OCI-LY3 (cell line): ENCODE measurements around the gene ATP4B.

Source experiments
- EZH2phosphoT487 ChIP-seq: fragments of 200-600 bp; shearing (Covaris generic); IDR thresholded peaks from 2 replicates; pipeline ENCODE4 v1.6.1; 2018; ENCODE audit warnings: antibody characterized with exemption, mixed run types, low read depth
- TF ChIP-seq, protein P1 (sequence below): fragments of 200-600, 300-600 bp; sonication (generic); IDR thresholded peaks from 2 replicates; pipeline ENCODE4 v1.5.1; 2014; ENCODE audit warnings: antibody characterized with exemption, low read length, low read depth

GRCh38 chr13:113605461-113605860, 52.5 kb downstream of the ATP4B start:
- TF ChIP-seq, protein P1, sequence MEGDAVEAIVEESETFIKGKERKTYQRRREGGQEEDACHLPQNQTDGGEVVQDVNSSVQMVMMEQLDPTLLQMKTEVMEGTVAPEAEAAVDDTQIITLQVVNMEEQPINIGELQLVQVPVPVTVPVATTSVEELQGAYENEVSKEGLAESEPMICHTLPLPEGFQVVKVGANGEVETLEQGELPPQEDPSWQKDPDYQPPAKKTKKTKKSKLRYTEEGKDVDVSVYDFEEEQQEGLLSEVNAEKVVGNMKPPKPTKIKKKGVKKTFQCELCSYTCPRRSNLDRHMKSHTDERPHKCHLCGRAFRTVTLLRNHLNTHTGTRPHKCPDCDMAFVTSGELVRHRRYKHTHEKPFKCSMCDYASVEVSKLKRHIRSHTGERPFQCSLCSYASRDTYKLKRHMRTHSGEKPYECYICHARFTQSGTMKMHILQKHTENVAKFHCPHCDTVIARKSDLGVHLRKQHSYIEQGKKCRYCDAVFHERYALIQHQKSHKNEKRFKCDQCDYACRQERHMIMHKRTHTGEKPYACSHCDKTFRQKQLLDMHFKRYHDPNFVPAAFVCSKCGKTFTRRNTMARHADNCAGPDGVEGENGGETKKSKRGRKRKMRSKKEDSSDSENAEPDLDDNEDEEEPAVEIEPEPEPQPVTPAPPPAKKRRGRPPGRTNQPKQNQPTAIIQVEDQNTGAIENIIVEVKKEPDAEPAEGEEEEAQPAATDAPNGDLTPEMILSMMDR = no peak
- no peak for TF ChIP-seq EZH2phosphoT487
